BLaER1 treated with 17β-estradiol and CSF1 and Interleukin-3, amounts not matched to agents 10 nM and 100 nM (cell line): ENCODE results near the gene MYL12B.
A peak's percentile ranks its signal among the peaks of the same experiment; 100 is the strongest.

Experiments used
- H3K27ac ChIP-seq, 11 experiments: shearing (Covaris generic); formaldehyde crosslinking; 2 replicates each; pipeline ENCODE4 v1.8.1; 2022
- H3K27me3 ChIP-seq, 11 experiments: shearing (Covaris generic); formaldehyde crosslinking; 2 replicates each; pipeline ENCODE4 v1.8.1; 2022
- H3K36me3 ChIP-seq, 11 experiments: shearing (Covaris generic); formaldehyde crosslinking; 2 replicates each; pipeline ENCODE4 v1.8.1; 2022
- H3K4me1 ChIP-seq, 10 experiments: shearing (Covaris generic); formaldehyde crosslinking; 2 replicates each; pipeline ENCODE4 v1.8.1; 2022
- H3K4me2 ChIP-seq, 11 experiments: shearing (Covaris generic); formaldehyde crosslinking; 2 replicates each; pipeline ENCODE4 v1.8.1; 2022
- H3K4me3 ChIP-seq, 10 experiments: shearing (Covaris generic); formaldehyde crosslinking; 2 replicates each; pipeline ENCODE4 v1.8.1; 2022
- H3K9ac ChIP-seq, 11 experiments: shearing (Covaris generic); formaldehyde crosslinking; 2 replicates each; pipeline ENCODE4 v1.8.1; 2022
- H3K9me3 ChIP-seq, 11 experiments: shearing (Covaris generic); formaldehyde crosslinking; replicated peaks in 1 of 11; 2 replicates each; pipeline ENCODE4 v1.8.1; 2022
- H4K20me1 ChIP-seq, 11 experiments: shearing (Covaris generic); formaldehyde crosslinking; 2 replicates each; pipeline ENCODE4 v1.8.1; 2022
- Cebpa-rat ChIP-seq, 11 experiments: shearing (Covaris generic); IDR thresholded peaks; 2 replicates each; pipeline ENCODE4 v1.8.1; 2022

The MYL12B gene

GRCh38 chr18:3284501-3284900 lies 22.6 kb downstream of the MYL12B start:
- no peak overlapping the region for H3K4me2 ChIP-seq
- peaks cover 15 to 29% (median 19%) of the 10 kb centered on the region in 10 experiments for H3K4me1 ChIP-seq
- no peak overlapping the region for H3K27ac ChIP-seq
- H3K36me3 ChIP-seq = no peaks in the 10 kb centered on the region
- peaks cover 0 to 2% (median 0%) of the 10 kb centered on the region in 11 experiments; a peak in 1 of 22 replicates for H4K20me1 ChIP-seq
- H3K27me3 ChIP-seq = no peaks in the 10 kb centered on the region
- peaks cover 3 to 31% (median 8%) of the 10 kb centered on the region in 11 experiments; a peak in 12 of 22 replicates for H3K9me3 ChIP-seq
- TF ChIP-seq Cebpa-rat (IDR thresholded peaks at IDR 0.05) = no peak
- H3K9ac ChIP-seq = no peak overlapping the region
- no peak overlapping the region for H3K4me3 ChIP-seq

- Histone ChIP-seq H3K36me3 (no peaks in the 10 kb centered on the region), H3K4me2 (no peak overlapping the region), H3K27me3 (no peaks in the 10 kb centered on the region), H4K20me1 (no peaks in the 10 kb centered on the region), H3K4me3 (no peak overlapping the region), H3K4me1 (peaks cover 0 to 14% (median 5%) of the 10 kb centered on the region in 10 experiments; a peak in 12 of 20 replicates), H3K9me3 (peaks cover 17 to 47% (median 25%) of the 10 kb centered on the region in 11 experiments; a peak in 18 of 22 replicates), H3K27ac (no peak overlapping the region), H3K9ac (no peak overlapping the region)
- TF ChIP-seq Cebpa-rat (IDR thresholded peaks at IDR 0.05) = no peak
Measured at GRCh38 chr18:3286159-3286558, 24.2 kb downstream of the MYL12B start.

- no peaks in the 10 kb centered on the region for H4K20me1 ChIP-seq
- H3K27ac ChIP-seq = no peak overlapping the region
- H3K9me3 ChIP-seq = peaks cover 29 to 52% (median 36%) of the 10 kb centered on the region in 11 experiments
- H3K4me2 ChIP-seq = no peak overlapping the region
- H3K36me3 ChIP-seq = no peaks in the 10 kb centered on the region; a peak in 1 of 22 replicates
- H3K4me3 ChIP-seq = no peak overlapping the region
- H3K9ac ChIP-seq = no peak overlapping the region
- no peaks in the 10 kb centered on the region for H3K27me3 ChIP-seq
- peaks cover 5 to 20% (median 11%) of the 10 kb centered on the region in 10 experiments; a peak in 12 of 20 replicates for H3K4me1 ChIP-seq
- TF ChIP-seq Cebpa-rat (IDR thresholded peaks at IDR 0.05) = no peak
Measured at GRCh38 chr18:3293196-3293951, 31.4 kb downstream of the MYL12B start.

GRCh38 chr18:3294435-3295080 lies 32.6 kb downstream of the MYL12B start:
- no peak for TF ChIP-seq Cebpa-rat (IDR thresholded peaks at IDR 0.05)
- no peaks in the 10 kb centered on the region for H3K27me3 ChIP-seq
- H3K36me3 ChIP-seq = no peaks in the 10 kb centered on the region; a peak in 1 of 22 replicates
- H3K9ac ChIP-seq = no peak overlapping the region
- H3K4me3 ChIP-seq = no peak overlapping the region
- H3K4me2 ChIP-seq = no peak overlapping the region
- H3K9me3 ChIP-seq = peaks cover 32 to 51% (median 41%) of the 10 kb centered on the region in 11 experiments
- H4K20me1 ChIP-seq = no peaks in the 10 kb centered on the region
- no peak overlapping the region for H3K27ac ChIP-seq
- H3K4me1 ChIP-seq = peaks cover 5 to 14% (median 11%) of the 10 kb centered on the region in 10 experiments; a peak in 12 of 20 replicates

- TF ChIP-seq Cebpa-rat (IDR thresholded peaks at IDR 0.05) = no peak
- Histone ChIP-seq H3K9ac (peak overlapping the region in 10 of 11 experiments; percentile 30 to 82 (median 73); a peak in 18 of 22 replicates), H3K9me3 (peaks cover 10 to 25% (median 20%) of the 10 kb centered on the region in 11 experiments; a peak in 20 of 22 replicates), H3K36me3 (no peaks in the 10 kb centered on the region), H3K27me3 (no peaks in the 10 kb centered on the region), H3K4me1 (peaks cover 5 to 14% (median 11%) of the 10 kb centered on the region in 10 experiments; a peak in 12 of 20 replicates), H3K27ac (peak overlapping the region in 9 of 11 experiments; percentile 42 to 74 (median 70); a peak in 17 of 22 replicates), H4K20me1 (no peaks in the 10 kb centered on the region), H3K4me3 (peak overlapping the region; percentile 50 to 74 (median 66)), H3K4me2 (peak overlapping the region; percentile 34 to 76 (median 71))
Measured at GRCh38 chr18:3297025-3297984, 35.4 kb downstream of the MYL12B start.

- Histone ChIP-seq H3K4me3 (no peak overlapping the region), H3K9me3 (peaks cover 0 to 6% (median 0%) of the 10 kb centered on the region in 11 experiments; a peak in 2 of 22 replicates), H3K4me1 (peaks cover 0 to 12% (median 0%) of the 10 kb centered on the region in 10 experiments; a peak in 6 of 20 replicates), H3K36me3 (no peaks in the 10 kb centered on the region), H3K27me3 (no peaks in the 10 kb centered on the region), H3K27ac (no peak overlapping the region), H3K4me2 (no peak overlapping the region), H3K9ac (no peak overlapping the region), H4K20me1 (no peaks in the 10 kb centered on the region)
- no peak for TF ChIP-seq Cebpa-rat (IDR thresholded peaks at IDR 0.05)
Measured at GRCh38 chr18:3304832-3305231, 42.9 kb downstream of the MYL12B start.

- peaks cover 0 to 6% (median 0%) of the 10 kb centered on the region in 11 experiments; a peak in 2 of 22 replicates for H3K9me3 ChIP-seq
- no peak overlapping the region for H3K4me3 ChIP-seq
- no peak overlapping the region for H3K9ac ChIP-seq
- TF ChIP-seq Cebpa-rat (IDR thresholded peaks at IDR 0.05) = no peak
- peak overlapping the region in 2 of 11 experiments; percentile 29 to 44; a peak in 3 of 22 replicates for H3K4me2 ChIP-seq
- H3K27ac ChIP-seq = no peak overlapping the region
- no peaks in the 10 kb centered on the region for H3K27me3 ChIP-seq
- no peaks in the 10 kb centered on the region for H4K20me1 ChIP-seq
- no peaks in the 10 kb centered on the region for H3K36me3 ChIP-seq
- peaks cover 0 to 12% (median 0%) of the 10 kb centered on the region in 10 experiments; a peak in 6 of 20 replicates for H3K4me1 ChIP-seq
Measured at GRCh38 chr18:3305354-3305762, 43.4 kb downstream of the MYL12B start.

GRCh38 chr18:3305933-3306332 lies 44.0 kb downstream of the MYL12B start:
- Histone ChIP-seq H3K4me2 (peak overlapping the region in 2 of 11 experiments; percentile 16 to 29; a peak in 2 of 22 replicates), H3K27ac (no peak overlapping the region), H3K9ac (no peak overlapping the region)

More at GRCh38 chr18:3305933-3306332, 44.0 kb downstream of the MYL12B start:
- Histone ChIP-seq H3K36me3 (no peaks in the 10 kb centered on the region), H4K20me1 (no peaks in the 10 kb centered on the region), H3K4me3 (no peak overlapping the region), H3K9me3 (peaks cover 0 to 6% (median 0%) of the 10 kb centered on the region in 11 experiments; a peak in 2 of 22 replicates), H3K4me1 (peaks cover 0 to 12% (median 0%) of the 10 kb centered on the region in 10 experiments; a peak in 6 of 20 replicates), H3K27me3 (no peaks in the 10 kb centered on the region)
- no peak for TF ChIP-seq Cebpa-rat (IDR thresholded peaks at IDR 0.05)
